ENCODE measurements around the gene BPIFB3.

GRCh38 chr20:33105316-33105924 is 51.7 kb downstream of the BPIFB3 start:
- TF ChIP-seq POLR2A (IDR thresholded peaks at IDR 0.05; ENCODE audit: low read length) (no peak), GATA1 (IDR thresholded peaks at IDR 0.05; ENCODE audit: low read depth, low read length) (no peak)
